ENCODE measurements around the gene GGA2. TPM values are rescaled to one million over a fixed set of nuclear protein-coding genes. Genes with fewer than 3 reads are reported as not detected.

Gene GGA2
- total and polyA plus RNA-seq, 8 donors: 17.6 to 62.5 (median 37.3) TPM

DNA sequence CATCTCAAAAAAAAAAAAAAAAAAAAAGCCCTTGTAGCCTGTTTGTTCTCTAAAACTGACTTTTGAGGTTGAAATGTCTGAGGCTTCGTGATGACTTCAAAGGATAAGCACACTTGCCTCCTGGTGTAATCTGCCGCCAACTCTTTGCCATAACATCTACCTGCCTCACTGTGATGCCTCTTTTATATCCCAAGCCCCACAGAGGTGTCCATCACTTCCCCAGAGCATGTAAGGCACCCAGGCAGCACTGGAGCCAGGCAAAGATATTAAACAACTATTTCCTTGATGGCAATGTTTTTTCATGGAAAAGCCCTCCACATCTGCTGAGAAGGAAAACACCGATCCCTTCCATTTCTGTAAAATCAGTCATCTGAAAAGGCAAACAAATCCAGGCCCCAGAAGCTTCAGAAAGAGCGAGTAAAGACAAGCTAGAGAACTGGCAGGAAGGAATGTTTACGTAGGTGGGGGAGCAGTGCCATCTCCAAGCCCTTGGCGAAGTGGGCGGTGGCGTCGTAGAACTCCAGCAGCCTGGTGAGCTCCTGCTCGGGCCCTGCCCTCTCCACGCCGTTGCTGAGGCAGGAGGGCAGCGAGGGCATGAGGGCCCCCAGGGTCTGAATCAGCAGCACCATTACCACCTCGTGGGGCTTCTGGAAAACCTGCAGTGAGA, 85.9 kb downstream of the GGA2 start:
- Histone ChIP-seq H3K27me3 (no peaks in the 10 kb centered on the region), H3K27ac (peak overlapping the region; percentile 49 to 92 (median 89)), H3K9me3 (no peaks in the 10 kb centered on the region), H3K4me1 (peaks cover 14 to 24% (median 22%) of the 10 kb centered on the region in 4 donors), H3K36me3 (peaks cover 0 to 40% (median 31%) of the 10 kb centered on the region in 4 donors), H3K4me3 (no peak overlapping the region)
- no peak for TF ChIP-seq POLR2A (IDR thresholded peaks at IDR 0.05)
- TF ChIP-seq, protein P1, sequence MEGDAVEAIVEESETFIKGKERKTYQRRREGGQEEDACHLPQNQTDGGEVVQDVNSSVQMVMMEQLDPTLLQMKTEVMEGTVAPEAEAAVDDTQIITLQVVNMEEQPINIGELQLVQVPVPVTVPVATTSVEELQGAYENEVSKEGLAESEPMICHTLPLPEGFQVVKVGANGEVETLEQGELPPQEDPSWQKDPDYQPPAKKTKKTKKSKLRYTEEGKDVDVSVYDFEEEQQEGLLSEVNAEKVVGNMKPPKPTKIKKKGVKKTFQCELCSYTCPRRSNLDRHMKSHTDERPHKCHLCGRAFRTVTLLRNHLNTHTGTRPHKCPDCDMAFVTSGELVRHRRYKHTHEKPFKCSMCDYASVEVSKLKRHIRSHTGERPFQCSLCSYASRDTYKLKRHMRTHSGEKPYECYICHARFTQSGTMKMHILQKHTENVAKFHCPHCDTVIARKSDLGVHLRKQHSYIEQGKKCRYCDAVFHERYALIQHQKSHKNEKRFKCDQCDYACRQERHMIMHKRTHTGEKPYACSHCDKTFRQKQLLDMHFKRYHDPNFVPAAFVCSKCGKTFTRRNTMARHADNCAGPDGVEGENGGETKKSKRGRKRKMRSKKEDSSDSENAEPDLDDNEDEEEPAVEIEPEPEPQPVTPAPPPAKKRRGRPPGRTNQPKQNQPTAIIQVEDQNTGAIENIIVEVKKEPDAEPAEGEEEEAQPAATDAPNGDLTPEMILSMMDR (IDR thresholded peaks at IDR 0.05): no peak
- no peak for TF ChIP-seq POLR2AphosphoS5 (IDR thresholded peaks at IDR 0.05)
- TF ChIP-seq EP300 (IDR thresholded peaks at IDR 0.05): no peak
- intact Hi-C loops (cut with DNase I; ENCODE audit: low total_unique reads): no loop called here
- 60 to 70% (median 64%) methylated on average over 6 to 14 of the region's 14 CpGs for WGBS, 5 donors
- DNase-seq: peak in 1 of 2 donors; percentile 62

DNA sequence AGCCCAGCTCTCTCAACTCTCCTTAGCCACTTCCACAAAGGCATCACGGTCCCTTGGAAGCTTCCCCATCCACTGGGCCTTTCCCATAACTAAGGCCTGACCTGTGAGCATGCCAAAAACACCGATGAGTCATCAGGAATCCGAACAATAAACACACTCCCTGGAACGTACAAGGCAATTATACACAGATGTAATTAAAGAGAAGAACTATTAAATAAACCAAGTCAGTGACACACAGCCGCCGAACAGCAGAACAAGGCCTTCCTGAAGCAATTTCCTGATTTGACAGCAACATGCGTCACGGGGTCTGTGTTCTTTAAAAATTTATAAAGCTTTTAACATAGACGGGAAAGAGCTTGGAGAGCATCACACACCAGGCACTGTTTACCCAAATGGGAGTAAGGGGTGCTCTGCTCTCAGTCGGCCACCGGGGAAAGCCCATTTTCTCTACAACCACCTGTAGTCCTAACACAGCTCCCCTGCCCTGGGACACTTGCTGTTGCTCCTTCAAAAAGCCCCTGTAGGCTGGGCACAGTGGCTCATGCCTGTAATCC, 86.7 kb downstream of the GGA2 start:
- Histone ChIP-seq H3K27ac (peak overlapping the region; percentile 85 to 92 (median 89)), H3K9me3 (no peaks in the 10 kb centered on the region), H3K4me1 (peaks cover 14 to 24% (median 22%) of the 10 kb centered on the region in 4 donors), H3K27me3 (no peaks in the 10 kb centered on the region), H3K4me3 (no peak overlapping the region), H3K36me3 (peaks cover 0 to 40% (median 28%) of the 10 kb centered on the region in 4 donors)
- WGBS, 5 donors: 20 to 26% (median 25%) methylated on average over 11 of the region's 11 CpGs
- TF ChIP-seq POLR2A (IDR thresholded peaks at IDR 0.05) (no peak), EP300 (IDR thresholded peaks at IDR 0.05) (peak; percentile 70), POLR2AphosphoS5 (IDR thresholded peaks at IDR 0.05) (peak; percentile 88 to 97 (median 89))
- intact Hi-C loops (cut with DNase I; ENCODE audit: low total_unique reads): no loop called here
- DNase-seq: peak; percentile 81 to 83

- Histone ChIP-seq H3K4me1 (peaks cover 14 to 21% (median 20%) of the 10 kb centered on the region in 4 donors), H3K9me3 (no peaks in the 10 kb centered on the region), H3K27me3 (no peaks in the 10 kb centered on the region), H3K36me3 (peaks cover 16 to 57% (median 50%) of the 10 kb centered on the region in 4 donors), H3K27ac (peak overlapping the region in 3 of 5 donors; percentile 42 to 54 (median 49)), H3K4me3 (no peak overlapping the region)
- WGBS, 5 donors: 74 to 94% (median 82%) methylated on average over 5 of the region's 5 CpGs
- DNase-seq: no peak
- TF ChIP-seq POLR2AphosphoS5 (IDR thresholded peaks at IDR 0.05): peak in 1 of 3 donors; percentile 29
- no peak for TF ChIP-seq POLR2A (IDR thresholded peaks at IDR 0.05)
- intact Hi-C loops (cut with DNase I; ENCODE audit: low total_unique reads): no loop called here
Observed at GRCh38 chr16:23420011-23420410, 90.3 kb downstream of the GGA2 start.

- 80 to 93% (median 85%) methylated on average over 7 of the region's 7 CpGs for WGBS, 5 donors
- Histone ChIP-seq H3K27me3 (no peaks in the 10 kb centered on the region), H3K4me1 (no peaks in the 10 kb centered on the region), H3K27ac (no peak overlapping the region), H3K9me3 (no peaks in the 10 kb centered on the region), H3K4me3 (no peak overlapping the region), H3K36me3 (peaks cover 35 to 82% (median 80%) of the 10 kb centered on the region in 4 donors)
- DNase-seq: no peak
- intact Hi-C loops (cut with DNase I; ENCODE audit: low total_unique reads): no loop called here
- TF ChIP-seq POLR2AphosphoS5 (IDR thresholded peaks at IDR 0.05) (no peak), EP300 (IDR thresholded peaks at IDR 0.05) (no peak), POLR2A (IDR thresholded peaks at IDR 0.05) (no peak)
- TF ChIP-seq, protein P1 (IDR thresholded peaks at IDR 0.05): no peak
Observed at GRCh38 chr16:23416816-23417215, 93.5 kb downstream of the GGA2 start.

GRCh38 chr16:23414731-23415130, 95.6 kb downstream of the GGA2 start:
- no peaks in the 10 kb centered on the region for H3K27me3 ChIP-seq
- no peaks in the 10 kb centered on the region for H3K4me1 ChIP-seq
- H3K36me3 ChIP-seq: peaks cover 38 to 97% (median 93%) of the 10 kb centered on the region in 4 donors
- H3K9me3 ChIP-seq: no peaks in the 10 kb centered on the region
- intact Hi-C loops (cut with DNase I; ENCODE audit: low total_unique reads): no loop called here
- H3K27ac ChIP-seq: no peak overlapping the region
- no peak overlapping the region for H3K4me3 ChIP-seq
- TF ChIP-seq POLR2A (IDR thresholded peaks at IDR 0.05): no peak
- TF ChIP-seq, protein P1 (IDR thresholded peaks at IDR 0.05): no peak
- no peak for TF ChIP-seq EP300 (IDR thresholded peaks at IDR 0.05)
- TF ChIP-seq POLR2AphosphoS5 (IDR thresholded peaks at IDR 0.05): no peak
- DNase-seq: no peak
- WGBS, 5 donors: 92 to 96% (median 96%) methylated on average over 6 of the region's 6 CpGs

Small RNAs within 50 kb of the gene (small RNA-seq; reads per million reads assigned to genes)
- gene RF00072: 0 reads per million in 4 donors

Other genes with a start within 250 kb of the GGA2 start
- 10 to 100 TPM; 13.4 to 97.3 (median 26.8) TPM for gene SCNN1B, start 208.2 kb downstream of the GGA2 start, total RNA-seq
- gene SCNN1B, start 208.2 kb downstream of the GGA2 start, polyA plus RNA-seq: 10 to 100 TPM in 2 of 3 donors, 1 to 10 TPM in 1; 4.1 to 21.3 (median 15.4) TPM
- gene COG7, start 57.3 kb downstream of the GGA2 start, total RNA-seq: 10 to 100 TPM; 17.4 to 80.5 (median 30.4) TPM
- gene COG7, start 57.3 kb downstream of the GGA2 start, polyA plus RNA-seq: 10 to 100 TPM; 11.0 to 25.7 (median 20.2) TPM
- 100 to 1,000 TPM in 1 of 5 donors, 10 to 100 TPM in 4; 14.0 to 176 (median 24.2) TPM for gene EARS2, start 46.9 kb upstream of the GGA2 start, total RNA-seq
- gene EARS2, start 46.9 kb upstream of the GGA2 start, polyA plus RNA-seq: 10 to 100 TPM in 2 of 3 donors, 1 to 10 TPM in 1; 7.8 to 15.6 (median 13.7) TPM
- gene UBFD1, start 47.2 kb upstream of the GGA2 start, total RNA-seq: 100 to 1,000 TPM in 1 of 5 donors, 10 to 100 TPM in 4; 16.3 to 163 (median 52.7) TPM
- 10 to 100 TPM in 1 of 3 donors, 1 to 10 TPM in 2; 6.0 to 10.1 (median 6.0) TPM for gene UBFD1, start 47.2 kb upstream of the GGA2 start, polyA plus RNA-seq
- 100 to 1,000 TPM in 2 of 5 donors, 10 to 100 TPM in 3; 12.6 to 251 (median 77.7) TPM for gene NDUFAB1, start 85.8 kb upstream of the GGA2 start, total RNA-seq
- 100 to 1,000 TPM; 143 to 211 (median 177) TPM for gene NDUFAB1, start 85.8 kb upstream of the GGA2 start, polyA plus RNA-seq
- gene PALB2, start 130.8 kb upstream of the GGA2 start, total RNA-seq: 10 to 100 TPM in 4 of 5 donors, 1 to 10 TPM in 1; 2.6 to 86.6 (median 19.9) TPM
- gene PALB2, start 130.8 kb upstream of the GGA2 start, polyA plus RNA-seq: 10 to 100 TPM in 2 of 3 donors, 1 to 10 TPM in 1; 6.5 to 10.2 (median 10.1) TPM
- gene DCTN5, start 131.0 kb upstream of the GGA2 start, total RNA-seq: 10 to 100 TPM in 3 of 5 donors, 1 to 10 TPM in 2; 3.5 to 47.4 (median 12.6) TPM
- 10 to 100 TPM; 10.3 to 18.6 (median 12.7) TPM for gene DCTN5, start 131.0 kb upstream of the GGA2 start, polyA plus RNA-seq
- 10 to 100 TPM in 2 of 5 donors, 1 to 10 TPM in 2, under 1 TPM in 1; 0.58 to 35.9 (median 6.8) TPM for gene PLK1, start 168.4 kb upstream of the GGA2 start, total RNA-seq
- gene PLK1, start 168.4 kb upstream of the GGA2 start, polyA plus RNA-seq: 1 to 10 TPM; 2.9 to 8.2 (median 6.4) TPM
- 100 to 1,000 TPM in 2 of 5 donors, 10 to 100 TPM in 3; 48.5 to 235 (median 97.4) TPM for gene ERN2, start 202.7 kb upstream of the GGA2 start, total RNA-seq
- 10 to 100 TPM; 18.2 to 29.1 (median 24.5) TPM for gene ERN2, start 202.7 kb upstream of the GGA2 start, polyA plus RNA-seq
- gene CHP2, start 244.5 kb upstream of the GGA2 start, total RNA-seq: 100 to 1,000 TPM in 1 of 5 donors, 1 to 10 TPM in 1, not detected in 3; 1.8 to 116 TPM
- under 1 TPM in 2 of 3 donors, not detected in 1; 0.05 to 0.25 TPM for gene CHP2, start 244.5 kb upstream of the GGA2 start, polyA plus RNA-seq

All from stomach (tissue), 9 donors.